ENCODE data around the gene FAM120A.

Gene FAM120A

DNA sequence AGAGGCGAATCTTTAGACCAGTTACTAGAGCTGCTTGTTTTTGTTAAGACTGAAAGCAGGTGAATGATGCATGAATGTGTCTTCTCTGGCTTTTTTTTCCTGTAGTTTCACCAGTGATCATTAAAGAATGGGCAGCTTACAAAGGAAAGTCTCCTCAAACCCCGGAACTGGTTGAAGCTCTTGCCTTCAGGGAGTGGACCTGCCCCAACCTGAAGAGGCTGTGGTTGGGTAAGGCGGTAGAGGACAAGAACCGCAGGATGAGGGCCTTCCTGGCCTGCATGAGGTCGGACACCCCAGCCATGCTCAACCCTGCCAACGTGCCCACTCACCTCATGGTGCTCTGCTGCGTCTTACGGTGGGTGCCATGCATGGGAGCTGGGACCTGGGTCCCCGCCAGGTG lies 91.6 kb downstream of the FAM120A start:
- Mint-ChIP-seq H3K27ac (no peak overlapping the region), H3K36me3 (ENCODE audit: low read depth) (peaks cover 58% of the 10 kb centered on the region), H3K4me1 (peaks cover 10% of the 10 kb centered on the region), H3K9me3 (no peaks in the 10 kb centered on the region), H3K4me3 (no peak overlapping the region), H3K27me3 (ENCODE audit: low read depth) (no peaks in the 10 kb centered on the region)
- TF ChIP-seq, protein P1, sequence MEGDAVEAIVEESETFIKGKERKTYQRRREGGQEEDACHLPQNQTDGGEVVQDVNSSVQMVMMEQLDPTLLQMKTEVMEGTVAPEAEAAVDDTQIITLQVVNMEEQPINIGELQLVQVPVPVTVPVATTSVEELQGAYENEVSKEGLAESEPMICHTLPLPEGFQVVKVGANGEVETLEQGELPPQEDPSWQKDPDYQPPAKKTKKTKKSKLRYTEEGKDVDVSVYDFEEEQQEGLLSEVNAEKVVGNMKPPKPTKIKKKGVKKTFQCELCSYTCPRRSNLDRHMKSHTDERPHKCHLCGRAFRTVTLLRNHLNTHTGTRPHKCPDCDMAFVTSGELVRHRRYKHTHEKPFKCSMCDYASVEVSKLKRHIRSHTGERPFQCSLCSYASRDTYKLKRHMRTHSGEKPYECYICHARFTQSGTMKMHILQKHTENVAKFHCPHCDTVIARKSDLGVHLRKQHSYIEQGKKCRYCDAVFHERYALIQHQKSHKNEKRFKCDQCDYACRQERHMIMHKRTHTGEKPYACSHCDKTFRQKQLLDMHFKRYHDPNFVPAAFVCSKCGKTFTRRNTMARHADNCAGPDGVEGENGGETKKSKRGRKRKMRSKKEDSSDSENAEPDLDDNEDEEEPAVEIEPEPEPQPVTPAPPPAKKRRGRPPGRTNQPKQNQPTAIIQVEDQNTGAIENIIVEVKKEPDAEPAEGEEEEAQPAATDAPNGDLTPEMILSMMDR (IDR thresholded peaks at IDR 0.05; ENCODE audit: unreplicated experiment in 3 of 3): no peak

DNA sequence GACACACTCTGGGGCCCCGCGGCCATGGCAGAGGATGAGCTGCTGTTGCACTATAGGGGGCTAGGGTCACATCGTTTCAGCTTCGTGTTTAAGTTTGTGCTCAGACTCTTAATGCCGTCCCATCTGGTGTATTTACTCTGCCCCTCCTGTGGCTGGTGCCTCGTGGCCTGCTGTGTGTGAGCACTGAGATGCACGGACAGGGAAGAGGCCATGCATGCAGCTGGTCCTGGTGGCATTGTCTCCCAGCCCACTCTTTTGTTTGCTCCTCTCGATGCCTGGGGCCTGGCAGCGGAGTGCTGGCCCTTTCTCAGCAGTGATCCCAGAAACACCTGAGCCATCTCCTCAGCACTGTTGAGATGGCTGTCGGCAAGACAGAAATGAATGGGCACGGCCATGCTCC lies 94.9 kb downstream of the FAM120A start:
- no peaks in the 10 kb centered on the region for H3K27me3 Mint-ChIP-seq (ENCODE audit: low read depth)
- no peak overlapping the region for H3K27ac Mint-ChIP-seq
- H3K4me1 Mint-ChIP-seq: peaks cover 6% of the 10 kb centered on the region
- no peak overlapping the region for H3K4me3 Mint-ChIP-seq
- no peaks in the 10 kb centered on the region for H3K9me3 Mint-ChIP-seq
- TF ChIP-seq, protein P1 (IDR thresholded peaks at IDR 0.05; ENCODE audit: unreplicated experiment in 3 of 3): no peak
- peaks cover 56% of the 10 kb centered on the region for H3K36me3 Mint-ChIP-seq (ENCODE audit: low read depth)

DNA sequence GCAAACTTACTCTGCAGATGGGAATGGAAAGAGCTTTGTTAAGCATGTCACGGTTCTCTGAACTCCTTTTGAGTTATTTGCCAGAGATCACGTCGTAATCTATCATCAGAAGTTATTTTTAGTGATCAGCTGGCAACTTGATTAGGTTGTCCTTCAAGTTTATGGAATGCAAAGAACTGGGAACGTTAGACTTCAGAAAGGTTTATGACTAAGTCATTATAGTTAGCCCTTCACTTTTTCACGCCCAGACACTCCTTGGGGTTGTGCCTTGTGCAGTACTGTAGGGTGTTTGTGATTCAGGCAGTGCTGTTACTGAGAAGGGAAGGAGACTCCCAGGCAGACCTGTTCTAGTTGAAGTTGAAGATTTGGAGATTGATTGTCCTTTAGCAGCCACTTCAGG lies 98.1 kb downstream of the FAM120A start:
- Mint-ChIP-seq H3K36me3 (ENCODE audit: low read depth) (peaks cover 56% of the 10 kb centered on the region), H3K27ac (peak overlapping the region in 1 of 3 experiments; percentile 11), H3K4me3 (no peak overlapping the region), H3K27me3 (ENCODE audit: low read depth) (no peaks in the 10 kb centered on the region), H3K4me1 (peaks cover 7% of the 10 kb centered on the region), H3K9me3 (no peaks in the 10 kb centered on the region)
- TF ChIP-seq, protein P1 (IDR thresholded peaks at IDR 0.05; ENCODE audit: unreplicated experiment in 3 of 3): no peak

DNA sequence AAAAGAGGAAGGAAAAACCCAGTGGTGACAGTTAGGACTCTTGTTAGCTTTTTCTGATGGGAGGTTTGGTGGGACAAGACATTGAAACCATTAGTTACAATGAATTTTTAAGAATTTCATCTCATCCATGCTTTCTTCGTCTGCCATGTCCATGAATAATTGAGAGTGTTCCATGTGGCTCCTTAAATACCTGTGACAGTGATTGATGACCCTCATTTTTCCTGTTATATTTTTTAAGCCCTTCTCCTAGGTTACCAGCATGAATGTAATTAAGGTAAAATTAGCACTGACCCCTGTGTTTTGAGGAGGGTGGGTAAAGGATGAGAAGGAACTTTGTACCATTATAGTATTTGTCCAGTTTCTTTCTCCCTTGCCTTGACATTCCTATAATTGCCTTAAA lies 101.4 kb downstream of the FAM120A start:
- peaks cover 53% of the 10 kb centered on the region for H3K36me3 Mint-ChIP-seq (ENCODE audit: low read depth)
- no peak overlapping the region for H3K27ac Mint-ChIP-seq
- H3K9me3 Mint-ChIP-seq: no peaks in the 10 kb centered on the region
- H3K27me3 Mint-ChIP-seq (ENCODE audit: low read depth): no peaks in the 10 kb centered on the region
- TF ChIP-seq, protein P1 (IDR thresholded peaks at IDR 0.05; ENCODE audit: unreplicated experiment in 3 of 3): no peak
- no peak overlapping the region for H3K4me3 Mint-ChIP-seq
- peaks cover 7% of the 10 kb centered on the region for H3K4me1 Mint-ChIP-seq

DNA sequence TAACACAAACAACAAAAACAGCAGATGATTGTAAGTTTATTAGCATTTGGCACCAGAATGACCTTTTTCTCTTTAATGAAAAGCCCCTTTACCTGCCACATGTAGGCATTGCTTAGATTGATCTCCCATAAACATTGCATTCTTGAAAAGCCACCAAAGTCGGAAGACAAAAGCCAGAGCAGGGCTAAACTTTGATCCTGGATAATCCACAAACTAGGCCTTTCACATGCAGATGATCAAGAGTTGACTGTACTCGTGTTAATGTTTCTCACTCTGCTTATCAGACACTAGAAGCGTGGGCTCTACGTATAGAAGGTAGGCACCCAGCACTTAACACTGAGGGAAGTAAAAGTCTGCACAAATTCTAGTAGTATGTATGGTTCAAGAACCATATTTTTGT lies 103.9 kb downstream of the FAM120A start:
- H3K27me3 Mint-ChIP-seq (ENCODE audit: low read depth): no peaks in the 10 kb centered on the region
- TF ChIP-seq, protein P1 (IDR thresholded peaks at IDR 0.05; ENCODE audit: unreplicated experiment in 3 of 3): no peak
- H3K36me3 Mint-ChIP-seq (ENCODE audit: low read depth): peaks cover 66% of the 10 kb centered on the region
- H3K4me3 Mint-ChIP-seq: no peak overlapping the region
- H3K27ac Mint-ChIP-seq: no peak overlapping the region
- no peaks in the 10 kb centered on the region for H3K9me3 Mint-ChIP-seq
- peaks cover 7% of the 10 kb centered on the region for H3K4me1 Mint-ChIP-seq

DNA sequence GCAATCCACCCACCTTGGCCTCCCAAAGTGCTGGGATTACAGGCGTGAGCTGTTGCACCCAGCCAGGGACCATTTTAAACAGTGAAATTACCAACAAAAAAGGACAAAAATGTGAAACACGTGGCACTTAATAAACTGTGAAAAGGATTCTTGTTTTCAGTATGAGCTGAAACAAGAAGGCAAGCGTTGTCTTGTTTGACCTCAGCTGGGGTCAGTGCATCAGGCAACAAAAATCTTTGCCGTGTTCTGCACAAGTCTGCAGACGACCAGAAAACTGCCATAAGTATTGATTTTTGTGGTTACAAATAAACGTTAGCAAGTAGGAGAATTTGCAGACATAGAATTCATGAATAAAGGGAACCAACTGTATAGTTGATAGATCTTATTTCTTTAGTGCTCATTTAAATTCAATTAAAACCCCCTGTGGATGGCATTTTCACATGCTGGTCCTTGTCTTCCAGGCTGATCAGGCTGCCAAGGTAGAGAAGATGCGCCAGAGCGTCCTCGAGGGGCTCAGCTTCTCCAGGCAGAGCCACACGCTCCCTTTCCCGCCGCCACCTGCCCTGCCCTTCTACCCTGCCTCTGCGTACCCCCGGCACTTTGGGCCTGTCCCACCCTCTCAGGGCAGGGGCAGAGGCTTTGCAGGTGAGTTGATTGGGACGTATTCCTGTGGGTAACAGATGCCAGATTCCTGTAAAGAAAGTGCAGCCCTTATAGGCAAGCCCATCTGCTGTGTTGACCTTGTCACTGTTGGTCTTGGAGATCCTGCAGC lies 106.1 kb downstream of the FAM120A start:
- H3K4me1 Mint-ChIP-seq: peaks cover 7% of the 10 kb centered on the region
- no peak overlapping the region for H3K27ac Mint-ChIP-seq
- no peaks in the 10 kb centered on the region for H3K9me3 Mint-ChIP-seq
- H3K27me3 Mint-ChIP-seq (ENCODE audit: low read depth): no peaks in the 10 kb centered on the region
- TF ChIP-seq, protein P1 (IDR thresholded peaks at IDR 0.05; ENCODE audit: unreplicated experiment in 3 of 3): no peak
- peaks cover 60% of the 10 kb centered on the region for H3K36me3 Mint-ChIP-seq (ENCODE audit: low read depth)
- no peak overlapping the region for H3K4me3 Mint-ChIP-seq

All from nephron (organoid).